ENCODE data around the gene OTUB2. TPM values are rescaled to one million over a fixed set of nuclear protein-coding genes. Genes with fewer than 3 reads are reported as not detected.
"Not testable (repeated sequence)": the region's sequence is repeated elsewhere in the genome, so short reads cannot be mapped to it uniquely, and the experiment has no call there.

The OTUB2 gene
- total RNA-seq, 1 donor from 2014 or later, result 0.56 TPM

GRCh38 chr14:94047581-94047980, 21.4 kb downstream of the OTUB2 start:
- DNase-seq (no peak), ATAC-seq (ENCODE audit: poor library complexity) (no peak)
- intact Hi-C loops (cut with DNase I), result no loop called here

GRCh38 chr14:94048691-94049624, 22.8 kb downstream of the OTUB2 start:
- intact Hi-C loops (cut with DNase I), result no loop called here
- no peak for DNase-seq
- no peak for ATAC-seq (ENCODE audit: poor library complexity)

- intact Hi-C loops (cut with DNase I), result no loop called here
- ATAC-seq (ENCODE audit: poor library complexity), result no peak
- no peak for DNase-seq
Measured at GRCh38 chr14:94049625-94050023, 23.5 kb downstream of the OTUB2 start.

- intact Hi-C loops (cut with DNase I), result no loop called here
- ATAC-seq (ENCODE audit: poor library complexity), result peak; percentile 91
- peak; percentile 84 for DNase-seq
Measured at GRCh38 chr14:94050231-94050880, 24.2 kb downstream of the OTUB2 start.

- intact Hi-C loops (cut with DNase I), result no loop called here
- DNase-seq (peak; percentile 74), ATAC-seq (ENCODE audit: poor library complexity) (peak; percentile 47)
Measured at GRCh38 chr14:94051115-94051514, 25.0 kb downstream of the OTUB2 start.

- intact Hi-C loops (cut with DNase I), result no loop called here
- DNase-seq (no peak), ATAC-seq (ENCODE audit: poor library complexity) (peak; percentile 51)
Measured at GRCh38 chr14:94051779-94052178, 25.6 kb downstream of the OTUB2 start.

- DNase-seq (no peak), ATAC-seq (ENCODE audit: poor library complexity) (no peak)
- intact Hi-C loops (cut with DNase I), result no loop called here
Measured at GRCh38 chr14:94052199-94052598, 26.1 kb downstream of the OTUB2 start.

DNA sequence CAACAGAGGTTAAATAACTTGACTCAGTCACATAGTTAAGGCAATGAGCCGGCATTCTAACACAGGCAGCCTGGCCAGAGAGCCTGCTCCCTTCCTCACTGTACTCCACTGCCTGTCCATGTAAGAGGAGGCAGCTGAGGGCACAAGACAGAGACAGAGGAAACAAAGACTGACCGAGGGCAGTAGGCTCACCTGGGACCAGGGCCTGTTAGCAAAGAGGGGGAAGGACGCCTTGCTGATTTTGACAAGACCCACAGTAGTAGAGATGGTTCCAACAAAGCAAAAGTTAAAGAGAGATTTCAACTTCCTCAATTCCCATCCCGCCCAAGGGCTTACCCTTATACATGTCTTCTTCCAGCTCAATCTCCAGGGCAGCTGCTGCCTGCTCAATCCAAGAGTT, 26.5 kb downstream of the OTUB2 start:
- ATAC-seq (ENCODE audit: poor library complexity) (no peak), DNase-seq (no peak)
- intact Hi-C loops (cut with DNase I), result no loop called here

- intact Hi-C loops (cut with DNase I), result no loop called here
Measured at GRCh38 chr14:94054401-94054800, 28.3 kb downstream of the OTUB2 start.

GRCh38 chr14:94054936-94055335, 28.8 kb downstream of the OTUB2 start:
- intact Hi-C loops (cut with DNase I), result no loop called here
- DNase-seq, result no peak

More at GRCh38 chr14:94054401-94054800, 28.3 kb downstream of the OTUB2 start:
- no peak for ATAC-seq (ENCODE audit: poor library complexity)
- DNase-seq, result no peak

DNA sequence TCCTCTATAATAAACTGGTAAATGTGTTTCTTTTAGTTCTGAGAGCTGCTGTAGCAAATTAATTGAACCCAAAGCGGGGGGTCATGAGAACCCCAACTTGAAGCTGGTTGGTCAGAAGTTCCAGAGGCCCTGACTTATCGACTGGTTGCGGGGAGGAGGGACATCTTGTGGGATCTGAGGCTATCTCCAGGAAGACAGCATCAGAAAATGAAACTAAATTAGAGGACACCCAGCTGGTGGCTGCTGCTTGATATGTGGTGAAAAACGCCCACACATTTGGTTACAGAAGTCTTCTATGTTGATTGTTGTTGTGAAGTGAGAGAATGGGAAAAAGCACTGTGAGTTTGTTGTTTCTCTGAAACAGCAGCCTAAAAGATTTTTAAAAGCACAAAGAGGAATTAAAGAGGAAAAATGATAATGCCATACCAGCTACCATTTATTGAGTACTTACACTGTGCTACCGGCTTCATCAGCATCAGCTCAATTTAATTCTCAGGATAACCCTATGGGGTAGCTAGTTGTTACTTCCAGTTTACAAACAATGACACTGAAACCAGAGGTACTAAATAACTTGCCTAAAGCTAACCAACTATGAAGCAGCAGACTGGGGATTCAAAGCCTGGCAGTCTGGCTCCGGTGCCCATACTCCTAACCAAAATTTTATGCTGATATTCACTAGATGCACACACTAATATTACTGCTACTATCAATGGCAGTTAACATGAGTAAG, 30.6 kb downstream of the OTUB2 start:
- intact Hi-C loops (cut with DNase I), result no loop called here
- DNase-seq (no peak), ATAC-seq (ENCODE audit: poor library complexity) (no peak)

More at GRCh38 chr14:94054936-94055335, 28.8 kb downstream of the OTUB2 start:
- no peak for ATAC-seq (ENCODE audit: poor library complexity)

DNA sequence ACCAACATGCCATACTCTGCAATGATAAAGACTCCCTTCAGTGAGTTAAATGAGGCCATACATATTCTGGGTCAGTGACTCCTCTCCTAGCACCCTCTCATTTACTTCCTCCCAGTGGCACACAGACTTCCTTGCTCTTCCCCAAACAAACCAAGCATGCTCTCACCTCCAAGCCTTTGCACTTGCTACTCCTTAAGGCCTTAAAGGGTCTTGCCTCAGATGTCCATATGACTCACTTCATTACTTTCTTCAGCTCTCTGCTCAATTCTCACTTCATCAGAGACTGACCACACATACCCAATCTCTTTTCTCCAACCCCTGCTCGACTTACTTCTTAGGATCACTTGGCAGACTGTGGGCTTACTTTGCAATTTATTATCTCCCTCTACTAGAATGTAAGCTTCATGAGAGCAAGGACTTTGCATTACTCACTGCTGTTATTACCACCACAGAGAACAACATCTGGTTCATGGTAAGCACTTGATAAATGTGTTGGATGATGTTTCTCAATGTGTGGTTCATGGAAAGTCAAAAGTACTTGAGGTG, 32.1 kb downstream of the OTUB2 start:
- DNase-seq (no peak), ATAC-seq (ENCODE audit: poor library complexity) (no peak)
- intact Hi-C loops (cut with DNase I), result no loop called here

DNA sequence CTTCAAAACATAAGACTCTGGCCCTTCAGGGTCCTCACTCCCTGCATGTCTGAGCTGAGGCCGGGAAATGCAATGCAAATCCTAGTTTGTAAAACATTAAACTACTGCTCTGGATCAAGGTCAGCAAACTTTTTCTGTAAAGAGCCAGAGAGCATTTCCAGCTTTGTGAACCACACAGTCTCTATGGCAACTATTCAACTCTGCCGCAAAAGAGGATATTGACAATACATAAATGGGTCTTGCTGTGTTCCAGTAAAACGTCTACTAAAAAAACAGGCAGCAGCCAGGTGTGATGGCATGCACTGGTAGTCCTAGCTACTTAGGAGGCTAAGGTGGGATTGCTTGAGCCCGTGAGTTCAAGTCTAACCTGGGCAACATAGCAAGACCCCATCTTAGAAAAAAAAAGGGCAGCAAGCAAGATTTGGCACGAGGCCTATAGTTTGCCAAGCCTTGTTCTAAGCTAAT, 32.6 kb downstream of the OTUB2 start:
- intact Hi-C loops (cut with DNase I), result no loop called here
- no peak for ATAC-seq (ENCODE audit: poor library complexity)
- no peak for DNase-seq

DNA sequence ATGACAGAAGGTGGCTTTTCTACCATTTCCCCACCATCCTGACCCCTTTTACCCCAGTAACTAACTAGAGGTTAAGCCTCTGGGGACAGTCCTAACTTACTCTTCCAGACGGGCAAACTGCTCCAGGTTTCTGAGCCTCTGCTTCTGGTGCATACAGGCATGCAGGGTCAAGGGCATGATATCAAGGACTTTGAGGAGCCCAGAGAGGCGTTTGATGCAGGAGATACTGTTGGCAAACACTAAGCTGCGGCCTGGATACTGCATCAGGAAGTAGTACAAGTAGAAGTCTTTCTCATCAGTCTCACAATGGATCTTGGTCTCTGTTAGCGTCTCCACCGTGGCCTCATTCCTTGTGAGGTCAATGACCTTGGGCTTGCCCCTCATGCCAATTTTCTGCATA, 33.9 kb downstream of the OTUB2 start:
- DNase-seq (no peak), ATAC-seq (ENCODE audit: poor library complexity) (no peak)
- intact Hi-C loops (cut with DNase I), result no loop called here

DNA sequence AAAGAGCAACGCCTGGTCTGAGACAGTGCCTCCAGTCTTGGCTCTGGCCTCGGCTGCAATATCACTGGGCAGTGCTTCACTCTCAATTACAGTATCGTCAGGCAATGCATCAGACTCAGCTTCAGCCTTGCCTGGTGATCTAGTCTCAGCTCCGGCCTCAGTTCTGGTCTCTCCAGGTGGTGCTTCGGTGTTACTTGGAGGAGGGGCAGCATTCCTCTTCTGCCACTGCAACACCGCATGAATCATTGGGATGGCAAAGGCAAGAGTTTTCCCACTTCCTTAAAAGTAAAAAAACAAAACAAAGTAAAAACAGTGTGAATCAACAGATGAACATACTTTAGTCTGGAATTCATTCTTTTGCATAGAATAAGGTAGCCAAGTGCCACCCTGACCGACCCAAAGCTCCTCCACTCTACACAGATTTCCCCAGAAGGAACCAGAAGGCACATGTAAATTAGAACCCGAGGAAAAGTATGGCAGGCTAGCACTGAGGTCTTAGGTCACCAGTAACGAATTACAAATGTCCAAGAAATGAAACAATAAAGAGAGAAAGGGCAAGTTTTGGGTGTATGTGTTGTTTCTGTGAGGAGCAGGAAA, 36.3 kb downstream of the OTUB2 start:
- intact Hi-C loops (cut with DNase I), result no loop called here
- DNase-seq (no peak), ATAC-seq (ENCODE audit: poor library complexity) (no peak)

DNA sequence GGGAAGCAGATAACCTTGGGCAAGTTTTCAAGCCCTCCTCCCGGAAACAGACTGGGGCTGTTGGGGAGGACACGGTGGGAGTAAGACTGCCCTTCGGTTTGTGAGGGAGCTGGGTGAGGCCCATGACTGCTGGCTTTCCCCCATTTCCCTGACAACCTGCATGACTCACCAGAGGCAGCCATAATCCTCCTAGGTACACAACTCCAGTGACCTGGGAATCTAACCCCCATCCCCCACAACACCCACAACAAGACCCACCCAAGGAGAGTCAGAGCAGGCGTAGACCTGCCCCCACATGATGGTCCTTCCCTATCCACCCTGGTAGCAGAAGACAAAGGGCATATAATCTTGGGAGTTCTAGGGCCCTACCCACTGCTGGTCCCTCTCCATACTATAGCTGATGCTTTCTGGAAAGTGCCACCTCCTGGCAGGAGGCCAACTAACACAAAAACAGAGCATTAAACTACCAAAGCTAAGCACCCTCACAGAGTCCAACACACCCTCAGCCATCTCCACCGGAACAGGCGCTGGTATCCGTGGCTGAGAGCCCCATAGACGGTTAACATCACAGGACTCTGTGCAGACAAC, 40.0 kb downstream of the OTUB2 start:
- ATAC-seq (ENCODE audit: poor library complexity), result peak; percentile 38
- no peak for DNase-seq
- intact Hi-C loops (cut with DNase I), result no loop called here

GRCh38 chr14:94072076-94072475, 45.9 kb downstream of the OTUB2 start:
- intact Hi-C loops (cut with DNase I); DNase-seq; ATAC-seq (ENCODE audit: poor library complexity): not testable (repeated sequence)

GRCh38 chr14:94074534-94074933, 48.4 kb downstream of the OTUB2 start:
- DNase-seq (no peak), ATAC-seq (ENCODE audit: poor library complexity) (no peak)
- intact Hi-C loops (cut with DNase I), result no loop called here

Measured in Right ventricle myocardium superior (tissue), 1 donor.